GM19351 (cell line): ENCODE results near the gene TTC23.
"Not testable (repeated sequence)": the region's sequence is repeated elsewhere in the genome, so short reads cannot be mapped to it uniquely, and the experiment has no call there.

Experiments
- ATAC-seq: cut with Tn5 transposase; IDR thresholded peaks from one replicate; pipeline ENCODE4 v1.9.1; 2021; ENCODE audit warnings: mild to moderate bottlenecking, moderate library complexity; ENCODE audit not compliant: unreplicated experiment

Gene TTC23

DNA sequence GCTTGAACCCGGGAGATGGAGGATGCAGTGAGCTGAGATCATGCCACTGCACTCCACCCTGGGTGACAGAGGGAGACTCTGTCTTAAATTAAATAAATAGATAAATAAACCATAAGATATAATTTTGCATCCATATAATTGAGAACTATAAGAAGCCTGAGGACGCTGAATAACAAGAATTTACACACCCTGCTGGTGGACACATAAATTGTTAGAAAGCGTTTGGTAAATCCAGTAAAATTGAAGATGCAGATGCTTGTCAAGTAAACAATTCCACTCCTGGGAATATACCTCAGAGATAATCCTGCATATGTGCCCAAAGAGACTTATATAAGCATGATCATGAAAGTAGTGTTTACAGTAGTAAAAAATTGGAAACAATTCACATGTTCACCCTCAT is 41.7 kb downstream of the TTC23 start:
- no peak for ATAC-seq

DNA sequence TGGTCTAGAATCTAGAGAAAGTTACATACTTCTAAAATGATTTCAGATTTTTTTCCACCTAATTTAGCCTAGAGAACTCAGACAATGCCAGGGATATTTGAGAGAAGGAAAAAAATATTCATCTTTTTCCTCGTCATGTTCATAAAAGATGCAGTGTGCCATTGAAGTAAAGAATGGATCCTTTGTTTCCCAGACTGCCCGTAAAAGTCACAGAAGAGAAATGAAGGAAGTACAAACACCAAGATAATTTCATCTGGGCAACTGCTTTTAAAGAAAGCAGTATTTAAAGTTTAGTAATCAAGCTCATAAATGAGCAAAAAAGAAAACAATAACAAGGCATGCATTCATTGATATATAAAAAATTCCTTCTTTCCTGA is 47.2 kb downstream of the TTC23 start:
- ATAC-seq: no peak

DNA sequence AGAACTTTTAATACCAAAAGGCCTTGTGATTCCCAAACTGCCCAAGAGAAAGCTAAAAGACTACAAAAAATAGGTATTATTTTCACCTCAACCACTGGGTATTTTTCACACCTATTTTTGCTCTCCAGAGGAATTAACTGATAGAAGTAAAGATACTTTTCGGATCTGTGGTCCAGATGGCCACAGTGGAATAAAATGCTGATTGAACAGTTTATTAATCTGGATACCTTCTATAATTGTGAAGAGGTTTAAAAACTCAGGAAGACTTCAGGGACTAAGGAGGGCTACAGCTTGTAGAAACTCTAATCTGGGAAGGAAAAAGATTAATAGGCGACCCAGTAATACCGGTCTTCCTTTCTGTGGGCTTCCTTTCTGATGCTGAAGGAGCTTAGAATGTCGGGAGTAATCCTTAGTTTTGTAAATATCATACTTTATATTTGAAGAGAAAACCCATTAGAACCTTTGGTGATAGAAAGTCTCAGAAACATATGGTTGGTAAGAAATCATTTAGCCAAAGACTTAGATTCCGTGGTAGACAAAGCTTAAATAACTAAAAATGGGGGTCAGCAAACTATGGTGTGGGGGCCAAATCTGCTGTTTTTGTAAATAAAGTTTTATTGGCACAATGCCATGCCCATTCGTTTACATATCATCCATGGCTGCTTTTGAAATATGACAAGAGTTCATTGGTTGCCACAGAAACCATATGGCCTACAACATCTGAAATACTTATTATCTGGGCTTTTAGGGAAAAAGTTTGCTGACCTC is 47.8 kb downstream of the TTC23 start:
- ATAC-seq: no peak

DNA sequence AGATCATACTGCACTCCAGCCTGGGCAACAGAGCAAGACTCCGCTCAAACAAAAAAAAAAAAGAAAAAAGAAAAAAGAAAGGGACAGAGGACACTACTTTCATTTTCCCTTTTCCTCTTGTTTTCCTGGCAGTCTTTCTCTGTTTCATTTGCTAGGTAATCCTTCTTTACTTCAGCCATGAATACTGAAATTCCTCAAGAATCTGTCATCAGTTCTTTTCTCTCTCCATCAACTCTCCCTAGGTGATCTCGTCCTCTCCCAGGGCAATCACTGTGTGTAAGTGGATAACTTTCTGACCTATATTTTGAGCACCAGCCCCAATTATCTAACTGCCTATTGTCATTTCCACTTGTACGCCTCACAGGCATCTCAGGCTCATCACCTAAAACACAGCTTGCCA is 51.5 kb downstream of the TTC23 start:
- ATAC-seq: no peak

DNA sequence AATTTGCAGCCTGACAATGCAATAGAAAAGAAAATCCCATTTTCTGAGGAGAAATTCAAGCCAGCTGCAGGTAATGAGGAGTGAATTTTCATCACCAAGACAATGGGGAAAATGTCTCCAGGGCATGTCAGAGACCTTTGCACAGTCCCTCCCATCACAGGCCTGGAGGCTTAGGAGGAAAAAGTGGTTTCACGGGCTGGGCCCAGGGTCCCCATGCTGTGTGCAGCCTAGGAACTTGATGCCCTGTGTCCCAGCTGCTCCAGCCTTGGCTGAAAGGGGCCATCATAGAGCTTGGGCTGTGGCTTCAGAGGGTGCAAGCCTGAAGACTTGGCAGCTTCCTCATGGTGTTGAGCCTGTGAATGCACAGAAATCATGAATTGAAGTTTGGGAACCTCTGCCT is 57.2 kb downstream of the TTC23 start:
- not testable (repeated sequence) for ATAC-seq

DNA sequence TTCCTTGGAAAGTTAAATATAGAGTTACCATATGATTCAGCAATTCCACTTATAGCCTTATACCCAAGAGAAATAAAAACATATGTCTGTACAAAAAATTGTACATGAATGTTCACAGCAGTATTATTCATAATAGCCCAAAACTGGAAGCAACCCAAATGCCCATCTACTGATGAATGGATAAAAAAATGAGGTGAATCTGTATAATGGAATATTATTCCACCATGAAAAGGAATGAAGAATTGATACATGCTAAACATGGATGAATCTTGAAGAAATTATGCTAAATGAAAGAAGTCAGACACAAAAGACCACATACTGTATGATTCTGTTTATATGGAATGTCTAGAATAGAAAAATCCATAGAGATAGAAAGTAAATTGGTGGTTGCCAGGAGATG is 61.4 kb downstream of the TTC23 start:
- no peak for ATAC-seq

DNA sequence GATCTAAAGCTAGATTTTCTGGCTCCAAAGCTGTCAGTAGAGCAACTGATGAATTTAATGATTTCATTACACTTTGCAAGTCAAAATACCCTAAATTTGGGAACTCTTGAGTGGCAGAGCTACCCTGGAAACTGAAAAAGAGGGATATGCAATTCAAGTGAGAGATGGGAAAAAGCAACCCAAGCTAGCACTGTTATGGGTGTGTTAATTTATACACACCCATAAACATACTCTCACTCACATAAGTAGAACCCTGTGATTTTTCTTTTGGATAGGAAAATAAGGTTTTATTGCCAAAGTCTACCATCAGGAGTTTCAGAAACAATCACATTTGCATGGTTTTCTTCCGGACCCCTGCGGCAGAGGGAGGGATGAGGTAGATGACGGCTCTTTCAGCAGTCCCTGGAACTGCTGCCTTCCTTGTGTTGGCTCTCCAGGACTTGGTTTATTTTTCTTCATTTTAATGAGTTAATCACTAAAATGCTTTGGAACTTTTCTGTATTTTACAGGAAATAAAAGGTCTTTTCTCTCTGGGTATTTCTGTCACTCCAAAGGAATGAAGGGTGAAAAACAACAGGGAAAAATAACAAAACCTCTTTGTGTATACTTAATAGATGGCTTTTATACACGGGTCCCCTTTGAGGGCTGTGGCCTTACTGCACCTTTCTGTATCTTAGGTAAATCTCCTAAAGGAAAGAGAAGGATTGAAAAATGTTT is 63.8 kb downstream of the TTC23 start:
- ATAC-seq: no peak

DNA sequence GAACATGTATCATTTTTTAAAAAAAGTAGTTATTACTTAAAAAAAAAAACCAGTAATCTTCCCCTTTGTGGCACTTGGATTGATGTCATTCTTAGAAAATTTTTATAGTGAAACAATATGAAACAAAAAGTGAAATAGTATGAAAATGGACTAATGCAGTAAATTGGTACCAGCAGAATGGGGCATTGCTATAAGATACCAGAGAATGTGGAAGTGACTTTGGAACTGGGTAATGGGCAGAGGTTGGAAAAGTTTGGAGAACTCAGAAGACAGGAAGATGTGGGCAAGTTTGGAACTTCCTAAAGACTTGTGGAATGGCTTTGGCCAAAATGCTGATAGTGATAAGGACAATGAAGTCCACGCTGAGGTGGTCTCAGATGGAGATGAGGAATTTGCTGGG is 66.6 kb downstream of the TTC23 start:
- no peak for ATAC-seq

DNA sequence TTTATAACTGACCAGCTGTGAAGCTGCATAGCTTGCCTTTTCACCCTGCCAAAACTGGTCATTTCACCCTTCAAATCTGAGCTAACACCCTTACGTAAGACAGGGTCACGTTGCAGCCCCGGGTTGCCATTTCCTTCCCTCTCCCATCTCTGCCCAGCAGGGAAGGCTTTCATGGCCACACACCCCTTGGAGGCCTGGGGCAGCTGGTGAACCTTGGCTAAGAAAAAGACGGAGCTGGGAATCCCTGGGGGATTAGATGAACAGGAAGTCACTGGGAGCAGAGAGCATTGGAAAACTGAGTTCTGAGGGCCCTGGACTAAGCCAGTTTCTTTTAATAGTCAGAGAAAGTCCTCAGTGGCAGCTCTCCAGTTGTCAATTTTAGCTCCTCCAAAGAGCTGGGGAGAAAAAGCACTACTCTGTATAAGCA is 67.8 kb downstream of the TTC23 start:
- no peak for ATAC-seq

DNA sequence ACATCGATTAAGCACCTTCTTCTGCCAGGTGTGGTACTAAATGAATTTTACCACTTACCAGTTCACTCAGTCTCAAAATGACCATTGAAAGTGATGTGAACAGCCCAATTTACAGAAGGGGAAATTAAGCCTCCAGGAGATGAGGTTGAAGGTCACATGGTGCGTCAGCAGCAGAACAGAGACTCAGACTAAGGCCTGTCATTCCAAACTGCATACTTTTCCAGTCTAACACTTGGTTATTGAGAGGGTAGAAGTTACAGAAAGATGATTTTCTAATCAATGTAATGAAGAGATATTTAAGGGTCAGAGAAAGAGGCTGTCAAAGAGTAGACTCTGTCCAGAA is 68.4 kb downstream of the TTC23 start:
- no peak for ATAC-seq

DNA sequence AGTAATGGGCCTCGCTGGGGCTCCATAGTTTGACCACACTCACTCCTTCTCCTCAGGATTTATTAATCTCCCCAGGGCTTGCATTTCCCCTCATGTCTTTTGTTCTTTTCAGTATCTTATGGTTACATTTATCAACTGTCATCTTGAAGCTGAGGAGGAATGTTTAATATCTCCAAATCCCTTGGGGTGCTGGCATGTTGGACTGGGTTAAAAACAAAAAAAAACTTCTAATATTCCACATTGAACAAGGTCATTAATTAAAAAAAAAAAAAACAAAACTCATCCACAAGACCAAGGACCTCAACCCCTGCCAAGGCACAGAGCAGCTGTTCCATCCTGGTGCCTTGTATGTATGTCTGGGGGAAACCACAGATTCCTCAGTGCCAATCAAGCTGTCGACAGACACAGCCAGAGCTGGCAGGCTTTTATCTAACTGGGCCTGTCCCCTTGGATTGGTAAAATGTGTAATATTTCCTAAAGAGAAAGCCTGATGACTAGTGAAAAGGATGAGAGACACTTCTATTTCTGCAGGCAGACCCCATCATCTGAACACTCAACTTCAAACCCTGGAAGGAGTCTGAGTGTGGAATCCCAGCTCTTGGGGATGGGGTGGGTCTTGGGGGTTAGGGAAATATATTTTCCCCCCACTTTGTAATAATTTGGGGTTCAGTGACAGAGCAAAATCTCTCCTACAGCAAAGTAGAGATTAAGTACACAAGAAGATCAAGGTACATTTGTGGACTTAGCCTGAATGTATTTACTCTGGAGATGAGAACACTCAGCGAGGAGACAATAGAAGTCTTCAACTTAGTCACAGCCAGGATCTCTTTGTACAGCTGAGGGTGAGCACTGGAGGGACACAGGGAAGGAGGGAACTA is 69.1 kb downstream of the TTC23 start:
- no peak for ATAC-seq

DNA sequence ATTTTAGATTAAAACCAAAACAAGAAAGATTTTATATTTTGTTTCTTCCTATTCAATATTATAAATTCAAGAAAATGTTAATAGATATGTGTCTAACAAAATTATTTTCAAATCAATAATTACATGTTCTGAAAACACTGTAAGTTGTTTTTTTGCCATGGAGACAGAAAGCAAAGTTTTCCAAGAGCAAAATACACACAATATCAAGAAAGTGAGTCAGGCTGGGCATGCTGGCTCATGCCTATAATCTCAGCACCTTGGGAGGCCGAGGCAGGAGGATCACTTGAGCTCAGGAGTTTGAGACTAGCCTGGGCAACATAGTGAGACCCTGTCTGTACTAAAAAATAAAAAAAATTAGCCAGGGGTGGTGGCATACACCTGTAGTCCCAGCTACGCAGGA is 71.7 kb downstream of the TTC23 start:
- no peak for ATAC-seq

DNA sequence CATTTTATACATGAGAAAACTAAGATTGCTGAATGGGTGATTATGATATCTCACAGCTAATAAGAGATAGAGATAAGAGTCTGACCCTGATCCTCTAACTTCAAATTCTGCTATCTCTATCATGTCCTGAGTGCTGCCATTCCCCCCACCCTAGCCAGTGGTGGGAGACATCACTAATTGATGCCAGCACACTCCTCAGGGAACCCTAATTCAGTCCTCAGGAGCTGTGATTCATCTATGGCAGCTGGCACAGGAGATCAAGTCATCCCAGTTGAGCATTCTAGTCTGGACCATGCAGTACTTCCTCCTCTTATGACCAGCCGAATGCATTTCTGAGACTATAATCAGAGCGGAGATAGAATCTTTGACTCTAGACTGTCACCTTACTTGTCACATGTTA is 72.6 kb downstream of the TTC23 start:
- ATAC-seq: no peak

DNA sequence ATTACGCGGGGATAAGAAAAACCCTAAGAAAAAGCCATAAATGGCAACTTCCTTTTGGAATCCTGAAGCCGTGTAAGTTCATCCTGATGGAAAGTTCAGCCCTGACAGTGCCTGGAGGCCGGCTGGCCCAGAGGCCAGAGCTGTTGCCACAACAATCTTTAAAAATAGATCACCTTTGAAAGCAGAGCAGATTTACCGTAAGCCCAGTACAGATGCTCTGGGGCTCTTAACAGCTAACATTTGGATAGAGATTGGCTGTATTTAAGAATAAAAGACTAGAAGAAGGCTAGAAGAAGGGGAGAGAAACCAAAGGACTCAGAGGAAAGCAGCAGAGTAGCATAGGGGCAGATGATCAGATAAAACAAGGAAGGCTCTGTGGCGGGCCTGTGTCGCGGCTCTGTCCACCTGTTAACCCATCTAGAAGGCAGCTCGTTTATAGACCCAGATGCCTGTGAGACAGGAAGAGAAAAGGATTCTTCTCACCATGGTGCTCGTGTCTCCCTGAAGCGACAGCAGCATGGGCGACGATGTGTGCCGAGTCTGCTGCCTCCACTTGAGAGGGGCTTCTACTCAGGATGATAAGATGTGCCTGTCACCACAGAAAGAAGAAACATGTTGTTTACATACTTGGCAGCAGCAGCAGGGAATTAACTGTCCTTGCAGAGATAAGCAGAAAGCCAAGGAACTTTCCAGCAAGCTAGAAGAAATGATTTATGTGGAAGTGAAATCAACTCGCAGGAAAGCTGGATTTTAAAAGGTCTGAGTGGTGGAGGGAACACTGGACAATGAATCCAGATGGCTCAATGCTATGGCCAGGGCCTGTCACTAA is 74.6 kb downstream of the TTC23 start:
- ATAC-seq: no peak

DNA sequence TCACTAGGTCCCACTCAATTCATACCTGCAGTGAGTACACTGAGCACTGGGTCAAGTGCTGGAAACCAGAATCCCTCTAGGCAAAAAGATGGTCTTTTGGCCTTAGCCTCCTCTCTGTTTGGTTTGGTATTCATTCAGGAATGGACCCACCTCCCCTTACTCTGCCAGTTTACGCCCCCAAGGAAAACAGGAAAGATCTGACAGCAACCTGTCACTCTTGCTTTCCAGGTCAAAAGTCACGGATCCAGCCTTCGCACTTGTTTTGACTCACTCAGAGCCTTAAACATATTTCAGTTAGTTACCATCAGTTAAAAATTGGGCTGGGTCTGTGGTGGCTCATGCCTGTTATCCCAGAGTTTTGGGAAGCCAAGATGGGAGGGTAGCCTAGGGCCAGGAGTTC is 76.4 kb downstream of the TTC23 start:
- ATAC-seq: no peak

DNA sequence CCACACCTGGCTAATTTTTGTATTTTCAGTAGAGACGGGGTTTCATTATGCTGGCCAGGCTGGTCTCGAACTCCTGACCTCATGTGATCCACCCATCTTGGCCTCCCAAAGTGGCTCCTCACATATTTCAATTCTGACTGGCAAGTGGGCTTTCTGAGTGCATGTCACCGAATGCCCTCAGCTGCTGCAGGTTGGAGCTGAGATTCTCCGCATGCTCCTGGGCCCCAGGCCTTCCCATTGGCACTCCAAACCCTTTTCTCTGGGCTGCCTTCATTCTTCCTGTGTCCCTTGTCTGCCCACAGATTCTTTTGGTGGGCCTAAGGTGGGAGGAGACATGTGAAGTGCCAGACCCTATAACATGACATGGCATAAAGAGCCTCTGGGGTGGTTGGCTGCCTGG is 77.2 kb downstream of the TTC23 start:
- ATAC-seq: no peak

DNA sequence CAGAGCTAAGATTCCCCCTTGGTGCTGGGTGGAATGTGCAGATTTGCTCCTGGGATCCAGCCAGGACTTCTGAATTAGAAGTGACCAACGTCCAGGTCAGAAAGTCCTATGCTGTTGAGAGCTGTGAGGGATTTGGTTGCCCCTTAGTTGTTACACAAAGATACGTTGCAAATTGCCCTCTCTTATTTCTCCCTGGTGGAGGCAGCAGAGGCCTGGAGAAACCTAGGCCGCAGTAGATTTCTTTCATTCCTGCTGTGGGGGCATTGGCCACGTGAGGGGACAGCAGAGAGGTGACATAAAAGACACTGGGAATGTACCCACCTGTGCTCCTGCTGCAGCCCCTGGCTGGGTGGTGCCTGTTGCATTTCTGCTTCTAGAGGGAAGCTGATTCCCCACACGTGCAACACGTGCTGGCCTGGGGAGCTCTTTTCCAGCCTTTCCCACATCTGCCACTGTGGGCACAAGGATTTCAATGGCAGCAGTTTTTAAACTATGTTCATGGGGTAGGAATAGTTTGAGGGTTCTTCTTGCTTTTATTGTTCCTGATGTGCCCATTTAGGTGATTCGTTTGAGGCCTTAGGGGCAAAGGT is 78.8 kb downstream of the TTC23 start:
- ATAC-seq: no peak

DNA sequence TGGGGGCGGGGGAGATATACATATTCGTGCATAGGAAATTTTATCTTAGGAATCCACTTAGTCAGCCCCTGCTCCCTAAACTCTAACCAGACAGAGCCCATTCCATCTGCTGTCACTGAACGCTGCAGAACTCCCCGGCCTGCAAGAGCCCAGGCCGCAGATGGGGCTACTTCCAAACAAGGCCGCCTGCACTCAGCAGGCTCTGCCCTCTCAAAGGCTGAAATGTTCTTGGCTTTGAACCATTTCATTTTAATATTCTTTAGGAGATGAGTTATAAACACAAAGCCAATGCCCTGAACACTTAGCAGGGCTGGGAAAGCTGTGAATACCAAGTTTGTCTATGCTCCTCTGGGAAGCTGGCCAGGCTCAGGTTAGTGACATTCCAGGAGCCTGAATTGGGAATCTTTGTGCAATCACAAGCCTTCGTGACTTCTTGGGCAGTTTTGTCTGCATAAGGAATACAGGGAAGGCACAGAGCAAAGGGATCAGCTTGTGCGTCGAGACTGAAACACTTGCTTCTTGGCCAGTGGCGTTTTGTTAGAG is 79.5 kb downstream of the TTC23 start:
- ATAC-seq: no peak

DNA sequence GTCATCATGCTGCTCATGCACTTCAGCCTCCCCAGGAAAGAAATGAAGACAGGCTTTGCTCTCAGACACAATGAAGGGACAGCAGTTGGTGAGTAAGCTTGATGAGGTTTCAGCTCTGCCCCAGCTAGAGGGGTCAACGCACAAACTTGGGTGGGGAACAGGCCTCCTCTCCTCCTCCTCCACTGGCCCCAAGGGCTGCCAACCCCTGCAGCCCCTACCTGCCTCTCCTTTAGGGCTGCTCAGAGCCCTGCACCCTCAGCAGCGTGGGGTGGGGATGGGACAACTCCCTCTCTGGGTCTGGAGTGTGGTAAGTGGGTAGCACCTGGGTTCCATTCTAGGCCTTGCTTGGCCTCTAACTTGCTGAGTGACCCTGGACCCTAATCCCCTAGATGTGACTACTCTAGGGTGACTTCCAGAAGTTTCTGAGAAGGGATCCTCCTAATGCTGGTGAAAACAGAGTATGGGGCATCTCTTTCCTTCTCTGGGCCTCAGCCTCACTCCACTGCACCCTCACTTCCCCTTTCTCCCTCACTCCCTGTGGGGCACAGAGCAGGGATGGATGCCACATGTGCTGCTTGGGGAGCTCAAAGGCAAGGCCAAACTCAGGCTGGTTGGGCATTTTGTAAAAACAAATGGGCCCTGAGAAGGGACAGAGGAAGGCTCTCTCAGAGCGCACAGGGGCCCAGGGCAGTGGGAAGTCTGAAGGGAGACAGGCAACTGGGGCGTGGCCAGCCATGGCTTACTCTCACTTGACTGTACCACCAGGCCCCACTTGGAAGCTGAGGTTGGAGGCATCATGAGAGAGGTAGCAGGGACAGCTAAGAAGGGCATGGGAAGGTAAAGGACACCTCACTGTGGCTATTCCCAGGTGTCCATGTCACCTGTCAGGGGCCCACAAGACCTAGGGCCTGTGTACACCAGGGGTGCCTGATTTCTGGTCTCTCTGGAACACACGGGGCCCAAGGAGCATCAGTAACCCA is 80.5 kb downstream of the TTC23 start:
- ATAC-seq: no peak
